ENCODE data around the gene C14orf119. TPM values are rescaled to one million over a fixed set of nuclear protein-coding genes. Genes with fewer than 3 reads are reported as not detected.

Gene C14orf119
- total RNA-seq (2021; ENCODE audit: unreplicated experiment) (39.6 TPM), Bru-seq, nascent RNA (percentile 77 among the genes with signal in this experiment), BruChase-seq, experiment 1, labeled RNA remaining after a 2-hour chase (percentile 78 among the genes with signal in this experiment), BruChase-seq, experiment 2, labeled RNA remaining after a 6-hour chase (percentile 81 among the genes with signal in this experiment)
- polyA plus RNA-seq (2012; ENCODE audit: insufficient read length) = 36.4 TPM
- long read RNA-seq, transcript C14orf119-201 (2 exons, 3,660 nt) = major isoform, 70 of 100 reads
- long read RNA-seq, partial matches to known transcripts = 0 of 100 reads
- long read RNA-seq, other reads (novel, unspliced or antisense) = 30 of 100 reads

GRCh38 chr14:23095196-23096108 is at the start of gene C14orf119:
C14orf119 (plus strand) TSS chr14:23095505; CDS start chr14:23097659, 2,154 bp downstream.
- DNase-seq (ENCODE audit: low read depth, low spot score) = peak; percentile 99
- Histone ChIP-seq H3K4me3 (ENCODE audit: low read depth in 2 of 2, low read length in 2 of 2) (peak within 1 kb of the TSS; percentile 88 to 90), H3K4me1 (ENCODE audit: control insufficient read depth, insufficient read depth, low read length) (peaks cover 16% of the 10 kb centered on the region), H3K36me3 (ENCODE audit: control insufficient read depth, insufficient read depth, low read length) (peaks cover 26% of the 10 kb centered on the region), H3K27ac (ENCODE audit: low read length) (peak within 1 kb of the TSS; percentile 96), H3K9me3 (ENCODE audit: control insufficient read depth, insufficient read depth, low read depth, low read length) (no peaks in the 10 kb centered on the region), H3K27me3 (ENCODE audit: control insufficient read depth, insufficient read depth, low read length) (no peaks in the 10 kb centered on the region)
- ATAC-seq = peak; percentile 93
- in situ Hi-C loops (cut with HindIII; ENCODE audit: low pct_unique_long_range_greater_than_20kb, low sequenced_read_pairs) = no loop called here
- TSS peak; percentile 87 for BruUV-seq (replicated peaks)
- no peak; the same call in 1 of the 2 replicates for TF ChIP-seq POLR2AphosphoS5 (IDR thresholded peaks at IDR 0.05; ENCODE audit: low read depth, low read length)
- TF ChIP-seq SIN3A (IDR thresholded peaks at IDR 0.05; ENCODE audit: borderline replicate concordance, insufficient read depth, low read depth, low read length) = 0 out of 2 replicates have a peak, but pooled peaks have one; percentile 39
- ChIA-PET POLR2A (interaction anchor here (0.6 to 1.6 kb wide), 3 partner anchors 27 to 133 kb away, joined by 6 to 20 read pairs (median 13); no protein-coding TSS in a partner anchor), CTCF (interaction anchor here (0.6 to 2.8 kb wide), 8 partner anchors 13 to 124 kb away, joined by 3 to 28 read pairs (median 4); no protein-coding TSS in a partner anchor)
- intact Hi-C loops (cut with micrococcal nuclease; ENCODE audit: unreplicated experiment) = no loop called here

- TF ChIP-seq POLR2AphosphoS5 (IDR thresholded peaks at IDR 0.05; ENCODE audit: low read depth, low read length) = no peak
- no peak for TF ChIP-seq CTCF (IDR thresholded peaks at IDR 0.05)
- POLR2A ChIA-PET = no interaction called here
- Histone ChIP-seq H3K4me1 (ENCODE audit: control insufficient read depth, insufficient read depth, low read length) (no peaks in the 10 kb centered on the region), H3K9me3 (ENCODE audit: control insufficient read depth, insufficient read depth, low read depth, low read length) (no peaks in the 10 kb centered on the region), H3K27me3 (ENCODE audit: control insufficient read depth, insufficient read depth, low read length) (no peaks in the 10 kb centered on the region), H3K36me3 (ENCODE audit: control insufficient read depth, insufficient read depth, low read length) (no peaks in the 10 kb centered on the region), H3K27ac (ENCODE audit: low read length) (no peak overlapping the region), H3K4me3 (ENCODE audit: low read depth in 2 of 2, low read length in 2 of 2) (no peak overlapping the region)
- in situ Hi-C loops (cut with HindIII; ENCODE audit: low pct_unique_long_range_greater_than_20kb, low sequenced_read_pairs) = no loop called here
- intact Hi-C loops (cut with micrococcal nuclease; ENCODE audit: unreplicated experiment) = no loop called here
- CTCF ChIA-PET = interaction anchor here (0.6 to 0.7 kb wide), 2 partner anchors 41 to 49 kb away, joined by 3 to 4 read pairs; no protein-coding TSS in a partner anchor
- no peak for DNase-seq (ENCODE audit: low read depth, low spot score)
- BruUV-seq (replicated peaks) = no TSS peak
- no peak for ATAC-seq
Observed at GRCh38 chr14:23047034-23047634, 48.2 kb upstream of the C14orf119 start.

- Histone ChIP-seq H3K4me3 (ENCODE audit: low read depth in 2 of 2, low read length in 2 of 2) (no peak overlapping the region), H3K36me3 (ENCODE audit: control insufficient read depth, insufficient read depth, low read length) (no peaks in the 10 kb centered on the region), H3K9me3 (ENCODE audit: control insufficient read depth, insufficient read depth, low read depth, low read length) (no peaks in the 10 kb centered on the region), H3K27ac (ENCODE audit: low read length) (no peak overlapping the region), H3K4me1 (ENCODE audit: control insufficient read depth, insufficient read depth, low read length) (no peaks in the 10 kb centered on the region), H3K27me3 (ENCODE audit: control insufficient read depth, insufficient read depth, low read length) (no peaks in the 10 kb centered on the region)
- BruUV-seq (replicated peaks) = no TSS peak
- DNase-seq (ENCODE audit: low read depth, low spot score) = no peak
- CTCF ChIA-PET = interaction anchor here (0.6 to 0.7 kb wide), 2 partner anchors 42 to 50 kb away, joined by 3 to 4 read pairs; no protein-coding TSS in a partner anchor
- POLR2A ChIA-PET = no interaction called here
- ATAC-seq = no peak
- intact Hi-C loops (cut with micrococcal nuclease; ENCODE audit: unreplicated experiment) = no loop called here
- TF ChIP-seq POLR2AphosphoS5 (IDR thresholded peaks at IDR 0.05; ENCODE audit: low read depth, low read length) = no peak
- no peak for TF ChIP-seq SIN3A (IDR thresholded peaks at IDR 0.05; ENCODE audit: borderline replicate concordance, insufficient read depth, low read depth, low read length)
- TF ChIP-seq TCF7L2 (IDR thresholded peaks at IDR 0.05; ENCODE audit: low read depth, low read length) = no peak
- TF ChIP-seq CTCF (IDR thresholded peaks at IDR 0.05) = no peak
- no peak for TF ChIP-seq REST (IDR thresholded peaks at IDR 0.05; ENCODE audit: insufficient read depth in 1 of 2, low read depth in 2 of 2, low read length in 1 of 2)
- in situ Hi-C loops (cut with HindIII; ENCODE audit: low pct_unique_long_range_greater_than_20kb, low sequenced_read_pairs) = no loop called here
Observed at GRCh38 chr14:23047751-23048693, 47.3 kb upstream of the C14orf119 start.

All from Panc1 (cell line).